Psoas muscle (tissue), 8 donors: Measurements from ENCODE around the gene MPV17L2. TPM values are rescaled to one million over a fixed set of nuclear protein-coding genes. Genes with fewer than 3 reads are reported as not detected.

Source experiments
- ATAC-seq, 4 donors: fragments of 200-7000 bp; cut with Tn5 transposase; one replicate each; pipeline ENCODE4 v1.9.1; 2020; ENCODE audit warnings: moderate library complexity in 3 of 4, mild to moderate bottlenecking in 2 of 4
- DNase-seq, 2 donors: peaks; one replicate each; pipeline ENCODE4 v3.0.0-alpha.2; 2020
- H3K27ac ChIP-seq: fragments of 200-600 bp; one replicate; pipeline ENCODE4 v1.8.0; 2022
- H3K27me3 ChIP-seq, 3 donors: fragments of 200-600 bp in 1 of 3; one replicate each; pipeline versions ENCODE4 v1.6.1 to v1.8.0; 2013 to 2022; ENCODE audit warnings: low read length in 2 of 3, mild to moderate bottlenecking in 2 of 3, moderate library complexity in 1 of 3; ENCODE audit not compliant: insufficient read depth in 3 of 3
- H3K36me3 ChIP-seq, 2 donors: fragments of 200-600 bp in 1 of 2; one replicate each; pipeline versions ENCODE4 v1.6.1 to v1.8.0; 2013 to 2022; ENCODE audit warnings: low read depth in 1 of 2, mild to moderate bottlenecking in 1 of 2, moderate library complexity in 1 of 2; ENCODE audit not compliant: insufficient read depth in 1 of 2
- H3K4me1 ChIP-seq: fragments of 200-600 bp; one replicate; pipeline ENCODE4 v1.8.0; 2022
- H3K4me3 ChIP-seq: fragments of 200-600 bp; one replicate; pipeline ENCODE4 v1.8.0; 2022; ENCODE audit warnings: mild to moderate bottlenecking
- H3K9me3 ChIP-seq: fragments of 200-600 bp; one replicate; pipeline ENCODE4 v1.8.0; 2022
- WGBS, 3 donors: extraction: QIAGEN DNeasy Blood & Tissue Kit; methylation state at CpG; one replicate each; pipeline versions ENCODE4 v1.1.6 to v1.1.7; 2013; 5-methylcytosine and 5-hydroxymethylcytosine counted together
- intact Hi-C, 2 donors: fragments of 100-400 bp; cut with DNase I; formaldehyde crosslinking; loops; one replicate each; pipeline versions ENCODE4 v1.11.0 to v1.14.2; 2022
- polyA plus RNA-seq, 3 donors: library from polyadenylated mRNA; stranded (reverse); fragments of 200-250 nt; gene quantifications; one replicate each; pipeline ENCODE4 v1.2.3, GENCODE V29; 2013
- total RNA-seq, 4 donors: library from RNA; stranded (reverse); fragmentation: NEBNext Ultra II Directional in 2 of 4; extraction: Animal tissue kit (Norgen Biotek cat#: 25700) in 2 of 4; gene quantifications; one replicate each; pipeline versions ENCODE4 v1.2.1 to v1.2.4, GENCODE V29; 2021 to 2023
- TF ChIP-seq, protein P1 (sequence below): fragments of 200-600 bp; IDR thresholded peaks from one replicate; pipeline ENCODE4 v1.8.0; 2022; ENCODE audit warnings: antibody characterized with exemption
- donor health status: healthy with polysubstance abuse.
- donor health status: DM: no; HTN: no; CAD: no; lungs with moderate emphysema.
- donor health status: Bipolar disorder and iron deficiency.
- donor health status: healthy.
- donor health status: DM: yes; HTN: yes; CAD: no.
- donor health status: DM: no; HTN: no; CAD: no.
- donor health status: DM: no; HTN: no; CAD: no.
- donor health status: DM: yes; HTN: yes; CAD: no.

Gene MPV17L2
- total and polyA plus RNA-seq, 7 donors: 5.9 to 23.3 (median 12.7) TPM

DNA sequence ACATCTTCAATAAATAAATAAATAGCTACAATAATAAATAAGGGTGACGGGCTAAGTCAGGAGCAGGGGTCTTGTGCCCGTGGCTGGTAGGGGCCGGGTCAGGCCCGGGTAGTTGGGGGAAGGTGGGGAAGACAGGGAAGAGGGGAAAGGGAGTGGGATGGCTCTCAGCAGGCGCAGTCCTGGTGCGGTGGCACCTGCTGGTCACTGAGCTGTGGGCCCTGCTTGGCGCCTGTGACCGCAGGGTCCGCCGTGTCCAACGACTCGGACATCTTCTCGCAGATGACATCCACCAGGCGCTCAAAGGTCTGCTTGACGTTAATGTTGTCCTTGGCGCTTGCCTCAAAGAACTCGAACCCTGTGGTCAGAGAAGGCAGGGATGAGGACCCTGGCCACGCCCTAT lies 4.3 kb downstream of the MPV17L2 start:
- intact Hi-C loops: no loop called here
- no peaks in the 10 kb centered on the region for H3K9me3 ChIP-seq
- peaks cover 13% of the 10 kb centered on the region for H3K4me1 ChIP-seq
- no peak for ATAC-seq
- DNase-seq: no peak
- peaks cover 0 to 43% of the 10 kb centered on the region in 2 donors for H3K36me3 ChIP-seq
- WGBS, 3 donors: 91 to 93% (median 92%) methylated on average over 18 of the region's 18 CpGs
- no peaks in the 10 kb centered on the region for H3K27me3 ChIP-seq
- TF ChIP-seq, protein P1, sequence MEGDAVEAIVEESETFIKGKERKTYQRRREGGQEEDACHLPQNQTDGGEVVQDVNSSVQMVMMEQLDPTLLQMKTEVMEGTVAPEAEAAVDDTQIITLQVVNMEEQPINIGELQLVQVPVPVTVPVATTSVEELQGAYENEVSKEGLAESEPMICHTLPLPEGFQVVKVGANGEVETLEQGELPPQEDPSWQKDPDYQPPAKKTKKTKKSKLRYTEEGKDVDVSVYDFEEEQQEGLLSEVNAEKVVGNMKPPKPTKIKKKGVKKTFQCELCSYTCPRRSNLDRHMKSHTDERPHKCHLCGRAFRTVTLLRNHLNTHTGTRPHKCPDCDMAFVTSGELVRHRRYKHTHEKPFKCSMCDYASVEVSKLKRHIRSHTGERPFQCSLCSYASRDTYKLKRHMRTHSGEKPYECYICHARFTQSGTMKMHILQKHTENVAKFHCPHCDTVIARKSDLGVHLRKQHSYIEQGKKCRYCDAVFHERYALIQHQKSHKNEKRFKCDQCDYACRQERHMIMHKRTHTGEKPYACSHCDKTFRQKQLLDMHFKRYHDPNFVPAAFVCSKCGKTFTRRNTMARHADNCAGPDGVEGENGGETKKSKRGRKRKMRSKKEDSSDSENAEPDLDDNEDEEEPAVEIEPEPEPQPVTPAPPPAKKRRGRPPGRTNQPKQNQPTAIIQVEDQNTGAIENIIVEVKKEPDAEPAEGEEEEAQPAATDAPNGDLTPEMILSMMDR: no peak
- no peak overlapping the region for H3K4me3 ChIP-seq
- no peak overlapping the region for H3K27ac ChIP-seq

DNA sequence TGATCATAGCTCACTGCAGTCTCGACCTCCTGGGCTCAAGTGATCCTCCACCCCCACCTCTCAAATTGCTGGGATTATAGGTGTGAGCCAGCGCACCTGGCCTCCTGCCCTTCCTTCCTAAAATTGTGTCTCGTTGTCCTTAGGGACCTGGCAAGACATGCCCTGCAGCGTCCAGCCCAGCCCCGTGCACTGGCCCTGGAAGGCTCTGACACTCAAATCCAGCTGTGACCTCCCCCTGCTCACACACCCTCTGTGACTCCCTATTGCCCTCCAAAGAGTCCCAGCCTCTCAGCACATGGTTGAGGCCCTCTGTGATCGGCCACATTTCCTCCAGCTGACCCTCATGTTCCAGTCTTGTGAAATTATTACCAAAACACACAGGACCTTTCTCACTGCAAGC lies 4.9 kb downstream of the MPV17L2 start:
- H3K27ac ChIP-seq: no peak overlapping the region
- H3K4me3 ChIP-seq: no peak overlapping the region
- no peak for DNase-seq
- WGBS, 3 donors: 30 to 36% (median 34%) methylated on average over 6 of the region's 6 CpGs
- TF ChIP-seq, protein P1: no peak
- peaks cover 0 to 43% of the 10 kb centered on the region in 2 donors for H3K36me3 ChIP-seq
- no peak for ATAC-seq
- intact Hi-C loops: no loop called here
- no peaks in the 10 kb centered on the region for H3K9me3 ChIP-seq
- H3K27me3 ChIP-seq: no peaks in the 10 kb centered on the region
- peaks cover 19% of the 10 kb centered on the region for H3K4me1 ChIP-seq

DNA sequence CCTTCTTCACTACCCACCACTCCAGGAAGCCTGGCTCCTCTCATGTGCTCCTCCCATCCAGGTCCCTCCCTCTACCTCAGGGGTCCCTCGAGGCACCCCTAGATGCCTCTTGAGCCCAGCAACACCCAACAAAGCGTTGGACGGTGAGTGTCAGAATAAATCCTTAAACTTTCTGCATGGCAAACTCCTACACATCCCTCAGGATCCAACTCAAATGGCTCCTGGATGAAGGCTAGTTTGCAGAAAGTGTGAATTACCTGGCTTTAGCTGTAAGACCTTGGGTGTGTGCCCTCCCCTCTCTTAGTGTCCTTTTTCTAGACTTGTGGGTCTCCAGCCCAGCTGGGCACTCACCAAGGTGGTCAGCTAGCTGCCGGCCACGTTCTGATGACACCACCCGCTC lies 5.4 kb downstream of the MPV17L2 start:
- Histone ChIP-seq H3K36me3 (peaks cover 0 to 43% of the 10 kb centered on the region in 2 donors), H3K27ac (no peak overlapping the region), H3K4me1 (peaks cover 22% of the 10 kb centered on the region), H3K27me3 (no peaks in the 10 kb centered on the region), H3K9me3 (no peaks in the 10 kb centered on the region), H3K4me3 (no peak overlapping the region)
- DNase-seq: no peak
- no peak for ATAC-seq
- TF ChIP-seq, protein P1: no peak
- WGBS, 3 donors: 90 to 93% (median 90%) methylated on average over 6 of the region's 6 CpGs
- intact Hi-C loops: no loop called here

DNA sequence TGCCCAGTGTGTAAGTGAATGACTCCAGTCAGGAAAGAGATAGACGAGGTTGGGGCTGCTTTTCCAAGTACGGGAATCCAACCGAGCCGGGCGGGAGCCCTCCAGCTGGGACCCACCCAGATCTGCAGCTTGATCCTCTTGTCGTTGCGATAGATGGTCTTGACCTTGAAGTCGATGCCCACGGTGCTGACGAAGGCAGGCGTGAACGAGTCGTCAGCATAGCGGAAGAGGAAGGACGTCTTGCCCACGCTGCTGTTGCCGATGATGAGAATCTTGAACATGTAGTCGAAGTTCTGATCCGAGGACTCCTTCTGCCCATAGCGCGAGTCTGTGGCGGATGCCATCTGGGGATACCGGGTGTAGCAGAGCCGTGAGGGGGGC lies 9.4 kb downstream of the MPV17L2 start:
- Histone ChIP-seq H3K4me3 (peak overlapping the region; percentile 67), H3K36me3 (peaks cover 0 to 24% of the 10 kb centered on the region in 2 donors), H3K27me3 (no peaks in the 10 kb centered on the region), H3K27ac (no peak overlapping the region), H3K4me1 (peaks cover 17% of the 10 kb centered on the region), H3K9me3 (no peaks in the 10 kb centered on the region)
- TF ChIP-seq, protein P1: no peak
- 75 to 83% (median 79%) methylated on average over 24 of the region's 24 CpGs for WGBS, 3 donors
- intact Hi-C loops: no loop called here
- DNase-seq (peak in 1 of 2 donors; percentile 59), ATAC-seq (no peak)

DNA sequence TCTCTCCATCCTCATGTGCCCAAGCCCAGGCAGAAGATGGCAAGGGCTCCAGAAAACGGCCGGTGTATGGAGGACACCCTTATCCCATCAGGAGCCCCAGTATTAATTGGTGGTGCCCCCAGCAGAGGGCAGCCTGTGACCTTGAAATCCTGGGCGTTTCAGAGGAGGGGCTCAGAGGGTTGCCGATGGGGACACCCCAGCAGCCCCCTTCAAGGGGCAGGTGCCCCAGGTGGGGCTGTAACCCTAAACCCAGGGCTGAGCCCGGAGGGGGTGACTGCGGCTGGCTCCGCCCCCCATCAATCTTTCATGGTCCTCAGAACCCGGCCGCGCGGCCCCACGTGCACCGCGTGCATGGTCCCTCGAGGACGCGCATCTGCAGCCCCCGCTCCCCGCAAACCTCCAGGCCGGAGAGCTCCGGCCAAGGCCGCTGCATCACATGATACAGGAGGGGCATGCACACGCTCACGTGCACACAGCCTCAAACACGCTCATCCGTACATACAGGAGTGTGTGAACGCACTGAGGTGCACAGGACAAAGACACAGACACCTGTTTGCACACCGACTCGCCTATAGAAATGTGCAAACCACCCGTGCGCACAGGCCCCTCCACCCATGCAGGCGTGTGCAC lies 9.9 kb downstream of the MPV17L2 start:
- peaks cover 0 to 22% of the 10 kb centered on the region in 2 donors for H3K36me3 ChIP-seq
- H3K27me3 ChIP-seq: no peaks in the 10 kb centered on the region
- H3K9me3 ChIP-seq: no peaks in the 10 kb centered on the region
- WGBS, 3 donors: 10 to 14% (median 13%) methylated on average over 32 of the region's 32 CpGs
- TF ChIP-seq, protein P1: peak; percentile 16
- peak overlapping the region; percentile 67 for H3K4me3 ChIP-seq
- intact Hi-C loops: no loop called here
- ATAC-seq: no peak
- no peak overlapping the region for H3K27ac ChIP-seq
- DNase-seq: peak in 1 of 2 donors; percentile 65
- H3K4me1 ChIP-seq: peaks cover 17% of the 10 kb centered on the region
